Panc1 (cell line): Measurements from ENCODE around the gene MTMR11.

ENCODE experiments used
- POLR2AphosphoS5 ChIP-seq: IDR thresholded peaks from 2 replicates; pipeline ENCODE4 v1.6.1; 2012; ENCODE audit warnings: mild to moderate bottlenecking, low read depth, low read length, moderate library complexity
- REST ChIP-seq, 2 experiments: IDR thresholded peaks; 2 replicates each; pipeline ENCODE4 v1.6.1; 2011 to 2012; ENCODE audit warnings: low read depth in 2 of 2, control low read depth in 1 of 2, low read length in 1 of 2, mild to moderate bottlenecking in 1 of 2, moderate library complexity in 1 of 2; ENCODE audit not compliant: insufficient read depth in 1 of 2
- SIN3A ChIP-seq: IDR thresholded peaks from 2 replicates; pipeline ENCODE4 v1.6.1; 2012; ENCODE audit warnings: low read depth, mild to moderate bottlenecking, low read length, moderate library complexity, borderline replicate concordance; ENCODE audit not compliant: insufficient read depth
- TCF7L2 ChIP-seq: IDR thresholded peaks from 2 replicates; pipeline ENCODE4 v1.6.1; 2011; ENCODE audit warnings: mild to moderate bottlenecking, low read depth, low read length, inconsistent platforms
- TF ChIP-seq, protein P1 (sequence below): fragments of 450-650 bp; IDR thresholded peaks from 2 replicates; pipeline ENCODE4 v1.5.1; 2017; ENCODE audit warnings: mild to moderate bottlenecking

DNA sequence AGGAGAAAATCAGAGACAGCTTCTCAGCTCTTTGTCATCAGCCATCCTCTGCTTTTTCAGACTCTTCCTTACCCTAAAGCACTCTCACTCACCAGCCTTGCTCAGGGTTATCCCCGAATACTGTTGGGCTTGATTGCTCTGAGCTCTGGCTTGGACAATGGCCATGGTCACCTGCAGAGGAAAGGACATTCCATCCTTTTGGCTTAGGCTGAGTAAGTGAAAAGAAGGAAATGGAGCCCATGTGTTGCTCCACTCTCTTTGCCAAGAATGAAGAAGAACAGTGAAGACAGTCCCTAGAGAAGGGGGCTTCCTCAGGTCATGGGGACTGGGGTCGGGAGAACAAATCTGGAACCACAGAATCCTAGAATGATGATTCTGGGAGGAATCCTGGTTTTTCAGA lies 2.3 kb downstream of the MTMR11 start:
- TF ChIP-seq REST (IDR thresholded peaks at IDR 0.05; ENCODE audit: insufficient read depth in 1 of 2, low read depth in 2 of 2, low read length in 1 of 2), result no peak
- no peak for TF ChIP-seq TCF7L2
- TF ChIP-seq, protein P1, sequence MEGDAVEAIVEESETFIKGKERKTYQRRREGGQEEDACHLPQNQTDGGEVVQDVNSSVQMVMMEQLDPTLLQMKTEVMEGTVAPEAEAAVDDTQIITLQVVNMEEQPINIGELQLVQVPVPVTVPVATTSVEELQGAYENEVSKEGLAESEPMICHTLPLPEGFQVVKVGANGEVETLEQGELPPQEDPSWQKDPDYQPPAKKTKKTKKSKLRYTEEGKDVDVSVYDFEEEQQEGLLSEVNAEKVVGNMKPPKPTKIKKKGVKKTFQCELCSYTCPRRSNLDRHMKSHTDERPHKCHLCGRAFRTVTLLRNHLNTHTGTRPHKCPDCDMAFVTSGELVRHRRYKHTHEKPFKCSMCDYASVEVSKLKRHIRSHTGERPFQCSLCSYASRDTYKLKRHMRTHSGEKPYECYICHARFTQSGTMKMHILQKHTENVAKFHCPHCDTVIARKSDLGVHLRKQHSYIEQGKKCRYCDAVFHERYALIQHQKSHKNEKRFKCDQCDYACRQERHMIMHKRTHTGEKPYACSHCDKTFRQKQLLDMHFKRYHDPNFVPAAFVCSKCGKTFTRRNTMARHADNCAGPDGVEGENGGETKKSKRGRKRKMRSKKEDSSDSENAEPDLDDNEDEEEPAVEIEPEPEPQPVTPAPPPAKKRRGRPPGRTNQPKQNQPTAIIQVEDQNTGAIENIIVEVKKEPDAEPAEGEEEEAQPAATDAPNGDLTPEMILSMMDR, result no peak
- no peak for TF ChIP-seq POLR2AphosphoS5
- no peak for TF ChIP-seq SIN3A
